Jurkat, Clone E6-1 (cell line): ENCODE measurements around the gene STT3B.
A peak's percentile ranks its signal among the peaks of the same experiment; 100 is the strongest.

Source experiments
- DNase-seq: peaks from one replicate; pipeline ENCODE4 v3.0.0-alpha.2; 2011; ENCODE audit warnings: low read depth, low spot score
- H3K4me3 ChIP-seq: 2 replicates; pipeline ENCODE4 v1.5.1; 2011; ENCODE audit warnings: mild to moderate bottlenecking, low read length, control low read depth, moderate library complexity

The STT3B gene

GRCh38 chr3:31515486-31516284, 17.0 kb upstream of the STT3B start:
- no peak overlapping the region for H3K4me3 ChIP-seq

DNA sequence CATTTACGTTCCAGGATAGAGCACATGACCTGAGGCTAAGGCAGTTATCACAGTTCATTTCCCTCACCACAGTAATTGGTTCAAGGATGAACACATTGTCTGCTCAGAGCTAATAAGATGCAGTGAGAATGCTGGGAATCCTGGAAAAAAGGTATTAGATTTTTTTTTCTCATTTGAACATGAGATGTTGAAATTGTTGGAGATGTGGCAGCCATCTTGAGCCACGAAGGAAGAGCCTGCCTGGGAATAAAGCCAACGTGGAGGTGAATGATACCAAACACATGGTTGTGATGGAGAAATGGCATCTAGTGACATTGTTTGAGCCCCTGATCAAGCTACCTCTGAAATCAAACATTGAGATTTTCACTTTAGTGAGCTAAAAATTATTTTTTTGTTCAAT, 16.0 kb upstream of the STT3B start:
- no peak overlapping the region for H3K4me3 ChIP-seq
- DNase-seq = no peak

More at GRCh38 chr3:31515486-31516284, 17.0 kb upstream of the STT3B start:
- DNase-seq = no peak

- no peak overlapping the region for H3K4me3 ChIP-seq
- DNase-seq = no peak
Observed at GRCh38 chr3:31521468-31521867, 11.3 kb upstream of the STT3B start.

DNA sequence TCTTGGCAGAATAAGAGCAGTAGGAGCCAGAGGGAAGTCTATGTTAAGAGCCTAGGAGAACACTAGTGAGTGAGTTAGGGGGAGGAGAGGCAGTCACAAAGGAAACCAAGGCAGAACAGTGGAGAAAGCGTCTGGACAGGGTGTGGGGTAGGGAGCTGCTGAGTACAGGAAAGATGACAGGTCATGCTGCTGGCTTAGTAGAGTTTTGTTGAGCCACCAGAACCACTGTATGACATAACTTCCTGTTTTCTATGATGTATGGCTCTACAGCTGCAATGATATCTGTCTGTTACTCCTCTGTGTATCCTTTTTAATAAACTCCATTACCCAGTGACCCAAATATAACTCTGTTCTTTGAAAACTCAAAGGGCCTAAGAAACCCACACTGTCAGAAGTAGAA, 10.6 kb upstream of the STT3B start:
- DNase-seq = peak; percentile 72

DNA sequence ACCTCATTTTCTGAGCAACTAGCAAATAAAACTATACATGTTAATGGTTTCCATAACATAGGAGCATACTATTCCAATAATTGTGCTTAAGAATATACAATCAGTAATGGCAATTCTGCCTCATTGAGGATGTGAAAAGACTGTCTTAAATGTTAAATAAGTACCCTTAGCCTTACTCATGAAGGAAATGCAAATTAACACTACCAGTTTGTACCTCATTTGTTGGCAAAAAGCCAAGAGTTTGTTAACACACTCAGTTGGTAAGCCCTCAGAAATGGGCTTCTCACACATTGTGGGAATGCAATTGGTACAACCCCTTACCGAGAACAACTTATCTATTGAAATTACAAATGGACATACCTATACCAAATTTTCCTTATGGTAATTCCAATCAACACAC, 9.2 kb upstream of the STT3B start:
- DNase-seq = no peak
- H3K4me3 ChIP-seq = no peak overlapping the region

More for the DNA sequence above, 10.6 kb upstream of the STT3B start:
- no peak overlapping the region for H3K4me3 ChIP-seq

DNA sequence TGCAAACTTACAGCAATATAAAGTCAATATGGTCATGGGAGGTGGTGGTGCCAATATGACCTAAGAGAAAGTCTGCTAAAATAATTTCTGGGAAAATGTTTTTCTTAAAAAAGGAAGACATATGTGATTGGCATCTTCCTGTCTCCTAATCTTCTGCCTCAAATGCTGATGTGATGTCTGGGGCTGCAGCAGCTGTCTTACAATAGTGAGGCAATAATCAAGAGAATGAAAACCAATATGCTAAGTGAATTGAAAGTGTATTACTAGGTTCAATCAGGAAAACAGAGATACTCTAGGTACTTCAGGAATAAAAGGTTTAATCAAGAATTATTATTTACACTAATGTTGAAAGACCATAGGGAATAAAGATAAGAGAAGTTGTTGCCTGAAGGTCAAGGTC, 7.2 kb upstream of the STT3B start:
- DNase-seq = no peak
- no peak overlapping the region for H3K4me3 ChIP-seq

- DNase-seq = no peak
- no peak overlapping the region for H3K4me3 ChIP-seq
Observed at GRCh38 chr3:31529421-31529820, 3.3 kb upstream of the STT3B start.

DNA sequence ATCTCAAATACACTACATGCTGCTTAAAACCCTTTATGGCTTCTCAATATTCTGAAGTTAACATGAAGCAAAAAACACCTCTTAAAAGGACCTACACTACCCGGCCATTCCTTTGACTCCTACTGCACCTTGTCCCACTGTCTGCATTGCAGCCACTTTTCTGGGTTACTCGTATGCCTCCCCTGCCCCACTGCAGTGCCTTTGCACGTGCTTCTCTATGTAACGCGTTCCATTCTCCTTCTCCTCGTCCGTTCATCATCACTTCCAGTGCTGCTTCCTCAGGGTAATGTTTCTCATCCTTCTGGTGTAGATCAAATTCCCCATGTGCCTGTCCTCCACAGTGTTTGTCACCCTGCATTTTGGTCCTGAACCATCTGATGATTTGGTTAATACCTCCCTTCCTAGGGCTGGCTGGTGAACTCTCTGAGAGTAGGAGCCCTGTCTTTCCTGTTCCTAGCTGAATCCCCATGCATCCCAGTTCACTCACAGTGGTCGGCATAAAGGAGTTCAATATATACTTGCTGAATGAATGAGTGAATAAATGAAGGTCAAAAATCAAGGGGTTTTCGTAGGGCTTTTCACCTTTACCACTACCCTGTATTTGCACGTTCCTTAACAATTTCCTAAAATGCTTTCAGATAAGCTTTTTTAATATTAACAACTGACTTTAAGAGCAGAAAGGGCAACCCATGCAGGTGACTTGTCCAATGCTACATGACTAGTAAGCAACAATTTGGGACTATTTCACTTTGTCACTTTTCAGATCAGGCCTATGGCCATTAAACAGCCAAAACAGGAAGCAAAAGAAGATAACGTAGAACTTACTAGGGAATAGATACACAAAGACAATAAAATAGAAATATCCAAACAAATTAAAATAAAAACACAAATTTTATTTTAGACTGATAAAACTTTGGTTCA, 2.4 kb upstream of the STT3B start:
- peak overlapping the region; percentile 93 for H3K4me3 ChIP-seq

GRCh38 chr3:31530960-31531335, 1.8 kb upstream of the STT3B start:
- peak overlapping the region; percentile 93 for H3K4me3 ChIP-seq
- no peak for DNase-seq

More for the DNA sequence above, 2.4 kb upstream of the STT3B start:
- no peak for DNase-seq

GRCh38 chr3:31531452-31531991, 1.2 kb upstream of the STT3B start:
- DNase-seq = no peak
- H3K4me3 ChIP-seq = peak overlapping the region; percentile 93

GRCh38 chr3:31531992-31532586, 636 bp upstream of the STT3B start:
- peak; percentile 98 for DNase-seq
- H3K4me3 ChIP-seq = peak overlapping the region; percentile 93

GRCh38 chr3:31533169-31534064, 692 bp downstream of the STT3B start:
- peak overlapping the region; percentile 93 for H3K4me3 ChIP-seq
- DNase-seq = no peak

- peak; percentile 41 for DNase-seq
- H3K4me3 ChIP-seq = peak overlapping the region; percentile 93
Observed at GRCh38 chr3:31534065-31534425, 1.3 kb downstream of the STT3B start.

- DNase-seq = no peak
- peak overlapping the region; percentile 93 for H3K4me3 ChIP-seq
Observed at GRCh38 chr3:31536497-31536896, 3.8 kb downstream of the STT3B start.

DNA sequence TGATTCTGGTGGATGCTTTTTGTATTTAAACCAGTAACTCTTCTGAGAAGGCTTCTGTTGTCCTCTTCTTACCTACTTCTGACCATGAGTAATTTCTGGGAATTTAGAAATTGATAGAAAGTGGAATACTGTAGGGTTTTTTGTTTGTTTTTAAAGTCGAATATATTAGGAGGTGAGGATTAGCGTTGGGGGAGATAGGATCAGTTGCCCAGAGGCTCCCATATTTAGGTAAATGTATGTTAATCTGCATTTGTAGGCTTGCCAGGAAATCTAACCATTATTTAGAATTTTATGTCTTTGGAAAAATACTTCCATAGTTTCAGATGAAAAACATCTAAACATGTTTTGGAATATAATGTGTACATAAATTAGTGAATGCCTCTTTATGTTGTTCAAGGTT, 6.1 kb downstream of the STT3B start:
- H3K4me3 ChIP-seq = no peak overlapping the region
- DNase-seq = no peak

DNA sequence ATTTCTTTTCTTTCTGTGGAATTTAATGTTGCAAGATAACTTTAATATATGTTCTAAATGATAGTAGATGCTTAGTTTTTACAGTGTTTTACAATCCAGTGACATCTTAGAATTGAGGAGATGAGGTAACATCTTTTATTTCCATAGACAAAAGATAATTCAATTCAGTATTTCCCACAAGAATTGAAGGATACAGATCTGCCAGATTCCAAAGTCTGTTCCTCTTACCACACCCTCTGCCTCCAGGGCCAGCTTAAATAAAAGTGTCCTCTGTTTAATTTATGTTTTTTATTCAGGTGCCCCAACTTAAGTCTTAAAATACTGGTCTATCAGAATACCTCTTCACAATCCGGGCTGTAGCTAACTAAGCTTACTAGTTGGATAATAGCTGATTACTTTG, 6.5 kb downstream of the STT3B start:
- H3K4me3 ChIP-seq = no peak overlapping the region
- no peak for DNase-seq

GRCh38 chr3:31541089-31541488, 8.4 kb downstream of the STT3B start:
- DNase-seq = no peak

DNA sequence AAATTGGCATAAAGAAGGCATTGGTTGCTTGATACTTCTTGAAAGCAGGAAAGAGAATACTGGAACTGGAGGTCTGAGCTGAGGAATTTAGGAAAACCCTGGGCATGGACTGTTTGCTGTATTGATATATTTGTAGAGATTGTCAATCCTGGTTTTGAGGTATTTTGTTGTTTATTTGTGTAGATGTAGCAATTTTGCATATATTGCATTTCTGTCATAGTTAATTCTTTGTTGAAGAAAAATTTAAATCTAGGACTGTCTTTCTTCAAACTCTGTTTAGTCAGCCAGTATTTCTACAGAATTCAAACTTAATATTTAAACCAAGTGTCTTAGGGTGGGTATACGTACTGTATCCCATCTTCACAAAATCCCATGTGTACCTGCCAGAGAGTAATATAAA, 9.5 kb downstream of the STT3B start:
- DNase-seq = no peak
- no peak overlapping the region for H3K4me3 ChIP-seq

More at GRCh38 chr3:31541089-31541488, 8.4 kb downstream of the STT3B start:
- H3K4me3 ChIP-seq = no peak overlapping the region

DNA sequence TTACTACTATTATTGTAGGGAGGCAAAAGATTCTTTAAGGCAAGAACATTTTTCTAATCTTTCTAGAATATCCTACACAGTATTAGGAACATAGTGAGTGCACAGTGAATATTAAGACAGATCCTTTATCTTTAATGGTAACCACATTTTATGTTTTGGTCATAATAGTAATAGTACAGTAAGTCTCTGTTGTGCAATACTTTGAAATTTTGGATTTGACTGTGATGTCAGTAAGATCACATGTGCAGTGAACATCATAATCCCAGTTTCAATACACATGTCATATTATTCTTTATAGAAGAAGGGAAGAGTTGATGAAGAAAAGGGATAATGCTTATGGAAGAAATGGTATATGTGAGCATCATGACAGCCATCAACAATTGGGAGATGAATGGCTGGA, 10.7 kb downstream of the STT3B start:
- no peak for DNase-seq
- H3K4me3 ChIP-seq = no peak overlapping the region
